A673 (cell line): ENCODE measurements around the gene WDR37. TPM values are rescaled to one million over a fixed set of nuclear protein-coding genes. Genes with fewer than 3 reads are reported as not detected.

Experiments
- BruUV-seq: library from RNA; stranded (reverse); fragments of 400-500 nt; replicated peaks from 2 replicates; lab custom pipeline; 2021; lab: Mats Ljungman, UMichigan
- CTCF ChIA-PET: fragments of 300-600 bp; sonication (Branson Sonifier 250); formaldehyde crosslinking; loops from one replicate; lab custom pipeline; 2022; ENCODE audit warnings: antibody characterized with exemption; lab: Charles Lee
- POLR2A ChIA-PET: fragments of 300-600 bp; sonication (Branson Sonifier 250); formaldehyde crosslinking; loops from one replicate; lab custom pipeline; 2022; ENCODE audit warnings: antibody characterized with exemption; ENCODE audit not compliant: low non-redundant PET; lab: Charles Lee
- DNase-seq: peaks from one replicate; pipeline ENCODE4 v3.0.0-alpha.2; 2015; ENCODE audit warnings: low spot score
- H3K27ac ChIP-seq: fragments of 200-600 bp; sonication (generic); 2 replicates; pipeline ENCODE4 v1.5.1; 2016; ENCODE audit warnings: mixed run types, low read depth, mild to moderate bottlenecking, mixed read lengths, antibody characterized with exemption, low read length; ENCODE audit not compliant: poor library complexity, severe bottlenecking
- H3K27me3 ChIP-seq: fragments of 200-600 bp; sonication (generic); replicated peaks from 2 replicates; pipeline ENCODE4 v1.6.1; 2017; ENCODE audit warnings: mixed run types, low read depth, mild to moderate bottlenecking, mixed read lengths, antibody characterized with exemption, low read length; ENCODE audit not compliant: insufficient read depth, poor library complexity
- H3K36me3 ChIP-seq: fragments of 200-600 bp; sonication (generic); 2 replicates; pipeline ENCODE4 v1.6.1; 2016; ENCODE audit warnings: mixed run types, mild to moderate bottlenecking, mixed read lengths, antibody characterized with exemption, low read length; ENCODE audit not compliant: insufficient read depth, poor library complexity, severe bottlenecking
- H3K4me1 ChIP-seq: fragments of 200-600 bp; sonication (generic); 2 replicates; pipeline ENCODE4 v1.6.1; 2017; ENCODE audit warnings: mixed run types, mild to moderate bottlenecking, mixed read lengths, antibody characterized with exemption, low read length; ENCODE audit not compliant: insufficient read depth, poor library complexity, severe bottlenecking
- H3K4me3 ChIP-seq: fragments of 200-600 bp; sonication (generic); 2 replicates; pipeline ENCODE4 v1.5.1; 2016; ENCODE audit warnings: low read depth, mixed run types, mild to moderate bottlenecking, mixed read lengths, low read length; ENCODE audit not compliant: poor library complexity, severe bottlenecking
- H3K9me3 ChIP-seq: fragments of 200-600 bp; sonication (generic); 2 replicates; pipeline ENCODE4 v1.6.1; 2016; ENCODE audit warnings: mixed run types, low read depth, mild to moderate bottlenecking, mixed read lengths, antibody characterized with exemption, low read length; ENCODE audit not compliant: poor library complexity, severe bottlenecking
- EZH2 ChIP-seq: fragments of 200-600 bp; sonication (generic); IDR thresholded peaks from 2 replicates; pipeline ENCODE4 v1.6.1; 2017; ENCODE audit warnings: borderline replicate concordance, low read depth, mild to moderate bottlenecking, mixed read lengths, antibody characterized with exemption, low read length; ENCODE audit not compliant: poor library complexity, severe bottlenecking
- intact Hi-C: fragments of 100-400 bp; cut with micrococcal nuclease; formaldehyde crosslinking; loops from one replicate; pipeline ENCODE4 v1.10.0; 2022; ENCODE audit not compliant: unreplicated experiment
- total RNA-seq: library from RNA; stranded (reverse); gene quantifications from 2 replicates; pipeline ENCODE4 v1.2.3, GENCODE V29; 2021
- TF ChIP-seq, protein P1 (sequence below): fragments of 300-800, 200-600 bp; sonication (generic); conservative IDR thresholded peaks from 2 replicates; pipeline ENCODE4 v1.5.1; 2017; ENCODE audit warnings: low read depth, mild to moderate bottlenecking, antibody characterized with exemption, low read length, moderate library complexity, mixed read lengths

The WDR37 gene
- total RNA-seq, 1 experiment from 2014 or later, result 12.6 TPM

DNA sequence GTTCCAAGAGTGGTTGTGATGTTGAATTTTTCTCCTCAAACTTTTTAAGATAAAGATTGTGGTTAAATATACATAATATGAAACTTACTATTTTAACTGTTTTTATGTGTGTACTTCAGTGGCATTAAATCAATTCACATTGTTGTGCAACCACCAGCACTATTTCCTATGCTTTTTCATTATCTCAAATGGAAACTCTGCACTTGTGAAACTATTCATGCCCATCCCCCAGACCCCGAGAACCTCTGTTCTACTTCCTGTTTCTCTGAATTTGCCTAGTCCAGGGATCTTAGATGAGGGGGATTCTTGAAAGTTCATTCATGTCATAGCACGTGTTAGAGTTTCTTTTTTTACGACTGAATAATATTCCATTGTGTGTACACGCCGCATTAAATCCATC, 67.0 kb downstream of the WDR37 start:
- peak; percentile 16 for DNase-seq
- no peaks in the 10 kb centered on the region for H3K27me3 ChIP-seq
- peaks cover 15% of the 10 kb centered on the region for H3K4me1 ChIP-seq
- no peak overlapping the region for H3K27ac ChIP-seq
- no peaks in the 10 kb centered on the region for H3K9me3 ChIP-seq
- no peak overlapping the region for H3K4me3 ChIP-seq
- ChIA-PET CTCF (no interaction called here), POLR2A (no interaction called here)
- H3K36me3 ChIP-seq, result no peaks in the 10 kb centered on the region
- no TSS peak for BruUV-seq
- intact Hi-C loops, result no loop called here
- TF ChIP-seq, protein P1, sequence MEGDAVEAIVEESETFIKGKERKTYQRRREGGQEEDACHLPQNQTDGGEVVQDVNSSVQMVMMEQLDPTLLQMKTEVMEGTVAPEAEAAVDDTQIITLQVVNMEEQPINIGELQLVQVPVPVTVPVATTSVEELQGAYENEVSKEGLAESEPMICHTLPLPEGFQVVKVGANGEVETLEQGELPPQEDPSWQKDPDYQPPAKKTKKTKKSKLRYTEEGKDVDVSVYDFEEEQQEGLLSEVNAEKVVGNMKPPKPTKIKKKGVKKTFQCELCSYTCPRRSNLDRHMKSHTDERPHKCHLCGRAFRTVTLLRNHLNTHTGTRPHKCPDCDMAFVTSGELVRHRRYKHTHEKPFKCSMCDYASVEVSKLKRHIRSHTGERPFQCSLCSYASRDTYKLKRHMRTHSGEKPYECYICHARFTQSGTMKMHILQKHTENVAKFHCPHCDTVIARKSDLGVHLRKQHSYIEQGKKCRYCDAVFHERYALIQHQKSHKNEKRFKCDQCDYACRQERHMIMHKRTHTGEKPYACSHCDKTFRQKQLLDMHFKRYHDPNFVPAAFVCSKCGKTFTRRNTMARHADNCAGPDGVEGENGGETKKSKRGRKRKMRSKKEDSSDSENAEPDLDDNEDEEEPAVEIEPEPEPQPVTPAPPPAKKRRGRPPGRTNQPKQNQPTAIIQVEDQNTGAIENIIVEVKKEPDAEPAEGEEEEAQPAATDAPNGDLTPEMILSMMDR, result no peak
- TF ChIP-seq EZH2, result no peak

DNA sequence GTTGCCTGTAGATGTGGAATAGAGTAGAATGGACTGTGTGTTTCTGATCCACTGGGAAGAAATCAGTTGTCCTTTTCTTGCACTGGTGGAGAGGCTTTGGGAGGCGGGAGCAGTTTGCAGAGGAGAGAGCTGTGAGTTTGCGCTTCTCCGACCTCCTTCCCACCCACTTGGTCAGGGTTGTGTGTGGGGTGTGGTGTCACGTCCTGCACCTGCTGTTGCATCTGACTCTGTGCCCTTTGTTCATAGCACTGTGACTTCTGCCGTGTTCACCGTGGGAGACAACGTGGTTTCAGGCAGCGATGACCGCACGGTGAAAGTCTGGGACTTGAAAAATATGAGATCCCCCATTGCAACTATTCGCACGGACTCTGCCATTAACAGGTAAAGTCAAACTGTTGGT, 67.8 kb downstream of the WDR37 start:
- no peaks in the 10 kb centered on the region for H3K9me3 ChIP-seq
- intact Hi-C loops, result no loop called here
- peaks cover 15% of the 10 kb centered on the region for H3K4me1 ChIP-seq
- BruUV-seq, result no TSS peak
- H3K27ac ChIP-seq, result no peak overlapping the region
- no peaks in the 10 kb centered on the region for H3K27me3 ChIP-seq
- peaks cover 6% of the 10 kb centered on the region for H3K36me3 ChIP-seq
- TF ChIP-seq, protein P1, result no peak
- TF ChIP-seq EZH2, result no peak
- H3K4me3 ChIP-seq, result no peak overlapping the region
- no peak for DNase-seq
- ChIA-PET CTCF (no interaction called here), POLR2A (no interaction called here)

DNA sequence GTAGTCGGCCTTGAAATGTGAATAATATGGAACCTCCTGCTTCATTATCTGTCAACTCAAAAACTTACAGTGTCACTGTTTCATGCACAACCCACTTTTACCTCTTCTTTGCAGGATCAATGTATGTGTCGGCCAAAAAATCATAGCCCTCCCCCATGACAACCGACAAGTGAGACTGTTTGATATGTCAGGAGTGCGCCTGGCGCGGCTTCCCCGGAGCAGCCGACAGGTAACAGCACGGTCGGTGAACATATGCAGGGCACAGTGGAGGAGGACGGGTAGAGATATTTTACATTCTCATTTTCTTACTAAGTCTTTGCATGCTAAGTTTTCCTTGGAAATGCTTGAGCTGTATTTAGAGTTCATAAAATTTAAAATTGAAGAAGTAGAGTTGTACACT, 68.6 kb downstream of the WDR37 start:
- DNase-seq, result no peak
- Histone ChIP-seq H3K36me3 (peaks cover 14% of the 10 kb centered on the region), H3K4me3 (no peak overlapping the region), H3K9me3 (no peaks in the 10 kb centered on the region), H3K27ac (no peak overlapping the region), H3K27me3 (no peaks in the 10 kb centered on the region), H3K4me1 (peaks cover 15% of the 10 kb centered on the region)
- ChIA-PET POLR2A (no interaction called here), CTCF (no interaction called here)
- no peak for TF ChIP-seq EZH2
- TF ChIP-seq, protein P1, result no peak
- no TSS peak for BruUV-seq
- intact Hi-C loops, result no loop called here
